C1 segment of cervical spinal cord (tissue), 14 donors: ENCODE measurements around the gene PDHB.
A peak's percentile ranks its signal among the peaks of the same experiment; 100 is the strongest.
"Not testable (repeated sequence)": the region's sequence is repeated elsewhere in the genome, so short reads cannot be mapped to it uniquely, and the experiment has no call there.

Experiments used
- DNase-seq, 14 donors: peaks; one replicate each; lab custom pipeline; 2025; lab: John Stamatoyannopoulos, UW

PDHB gene

GRCh38 chr3:58433400-58434167, at the start of gene PDHB:
PDHB (minus strand) TSS chr3:58433832; CDS start chr3:58433809, 23 bp downstream.
- DNase-seq = peak; percentile 79 to 99 (median 95)

- no peak for DNase-seq
Measured at GRCh38 chr3:58482917-58483636, 49.4 kb upstream of the PDHB start.

- no peak for DNase-seq
Measured at GRCh38 chr3:58480309-58480708, 46.7 kb upstream of the PDHB start.

GRCh38 chr3:58478781-58479180, 45.1 kb upstream of the PDHB start:
- DNase-seq = no peak

GRCh38 chr3:58474967-58475578, 41.4 kb upstream of the PDHB start:
- DNase-seq = no peak

- no peak for DNase-seq
Measured at GRCh38 chr3:58474348-58474911, 40.8 kb upstream of the PDHB start.

GRCh38 chr3:58473275-58473674, 39.6 kb upstream of the PDHB start:
- no peak for DNase-seq

GRCh38 chr3:58471025-58471887, 37.6 kb upstream of the PDHB start:
- DNase-seq = no peak

GRCh38 chr3:58470363-58471024, 36.9 kb upstream of the PDHB start:
- DNase-seq = no peak

GRCh38 chr3:58469096-58469495, 35.5 kb upstream of the PDHB start:
- DNase-seq = no peak

GRCh38 chr3:58466899-58467563, 33.4 kb upstream of the PDHB start:
- DNase-seq = no peak

- no peak for DNase-seq
Measured at GRCh38 chr3:58464866-58465265, 31.2 kb upstream of the PDHB start.

GRCh38 chr3:58463942-58464271, 30.3 kb upstream of the PDHB start:
- DNase-seq = no peak

- DNase-seq = peak in 10 of 14 donors; percentile 4 to 50 (median 36)
Measured at GRCh38 chr3:58463181-58463941, 29.7 kb upstream of the PDHB start.

GRCh38 chr3:58462829-58463180, 29.2 kb upstream of the PDHB start:
- no peak for DNase-seq

- no peak for DNase-seq
Measured at GRCh38 chr3:58459160-58459559, 25.5 kb upstream of the PDHB start.

GRCh38 chr3:58452176-58452575, 18.5 kb upstream of the PDHB start:
- DNase-seq = no peak

GRCh38 chr3:58441514-58442450, 8.2 kb upstream of the PDHB start:
- DNase-seq = no peak

- not testable (repeated sequence) for DNase-seq
Measured at GRCh38 chr3:58440996-58441355, 7.3 kb upstream of the PDHB start.
